Tibial artery (tissue), 4 donors: Measurements from ENCODE around the gene TEX261.

Experiments used
- DNase-seq, 2 donors: peaks; one replicate each; pipeline ENCODE4 v3.0.0-alpha.2; 2019
- H3K27ac ChIP-seq, 2 donors: fragments of 200-600 bp; sonication (generic) in 1 of 2; 1 replicate in 1 of 2; 2 replicates in 1 of 2; pipeline ENCODE4 v1.5.1; 2018 to 2019; ENCODE audit warnings: mild to moderate bottlenecking in 1 of 2
- H3K27me3 ChIP-seq, 2 donors: fragments of 200-600 bp; sonication (generic) in 1 of 2; one replicate each; pipeline versions ENCODE4 v1.5.1 to v1.6.0; 2016 to 2019
- H3K36me3 ChIP-seq, 3 donors: fragments of 200-600 bp; sonication (generic) in 2 of 3; one replicate each; pipeline ENCODE4 v1.5.1; 2016 to 2019; ENCODE audit warnings: mild to moderate bottlenecking in 2 of 3
- H3K4me1 ChIP-seq, 4 donors: fragments of 200-600 bp; sonication (generic) in 2 of 4; 1 replicate in 3 of 4; 2 replicates in 1 of 4; pipeline ENCODE4 v1.5.1; 2016 to 2019
- H3K4me3 ChIP-seq, 2 donors: fragments of 200-600 bp; sonication (generic) in 1 of 2; 1 replicate in 1 of 2; 2 replicates in 1 of 2; pipeline ENCODE4 v1.5.1; 2018 to 2019; ENCODE audit warnings: mild to moderate bottlenecking in 2 of 2
- H3K9me3 ChIP-seq, 3 donors: fragments of 200-600 bp; sonication (generic) in 1 of 3; one replicate each; pipeline ENCODE4 v1.5.1; 2016 to 2019
- CTCF ChIP-seq, 2 experiments: fragments of 200-600 bp in 1 of 2; fragments of 450-650 bp in 1 of 2; IDR thresholded peaks; one replicate each; pipeline ENCODE4 v1.5.1; 2017 to 2019; ENCODE audit warnings: antibody characterized with exemption in 2 of 2, mild to moderate bottlenecking in 1 of 2, moderate library complexity in 1 of 2
- intact Hi-C: fragments of 100-400 bp; cut with DNase I; formaldehyde crosslinking; loops from one replicate; pipeline ENCODE4 v1.15.0; 2023; ENCODE audit warnings: low total_unique reads

Gene TEX261

DNA sequence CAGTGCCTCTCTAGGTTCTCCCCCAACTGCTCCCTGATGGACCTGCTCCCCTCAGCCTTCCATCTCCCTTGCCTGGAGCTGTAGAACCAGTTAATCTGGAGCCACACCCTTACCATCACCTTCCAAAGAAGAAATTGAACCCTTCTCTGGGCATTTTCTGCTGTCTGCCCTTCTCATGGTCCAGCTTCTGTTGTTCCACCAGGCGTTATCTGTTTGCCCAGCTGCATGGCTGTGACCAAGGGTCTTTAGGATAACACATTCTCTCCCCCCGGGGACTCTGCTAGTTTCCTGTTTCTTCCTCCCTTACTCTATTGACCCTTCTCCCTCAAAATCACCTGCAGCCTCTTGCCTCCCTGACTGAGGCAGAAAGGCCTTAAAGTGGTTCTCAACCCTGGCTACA is 19.4 kb downstream of the TEX261 start:
- Histone ChIP-seq H3K36me3 (no peaks in the 10 kb centered on the region), H3K27ac (no peak overlapping the region), H3K9me3 (no peaks in the 10 kb centered on the region), H3K4me3 (no peak overlapping the region), H3K27me3 (no peaks in the 10 kb centered on the region), H3K4me1 (peaks cover 0 to 24% (median 15%) of the 10 kb centered on the region in 4 donors)
- intact Hi-C loops: no loop called here
- no peak for TF ChIP-seq CTCF (IDR thresholded peaks at IDR 0.05)
- DNase-seq: no peak

DNA sequence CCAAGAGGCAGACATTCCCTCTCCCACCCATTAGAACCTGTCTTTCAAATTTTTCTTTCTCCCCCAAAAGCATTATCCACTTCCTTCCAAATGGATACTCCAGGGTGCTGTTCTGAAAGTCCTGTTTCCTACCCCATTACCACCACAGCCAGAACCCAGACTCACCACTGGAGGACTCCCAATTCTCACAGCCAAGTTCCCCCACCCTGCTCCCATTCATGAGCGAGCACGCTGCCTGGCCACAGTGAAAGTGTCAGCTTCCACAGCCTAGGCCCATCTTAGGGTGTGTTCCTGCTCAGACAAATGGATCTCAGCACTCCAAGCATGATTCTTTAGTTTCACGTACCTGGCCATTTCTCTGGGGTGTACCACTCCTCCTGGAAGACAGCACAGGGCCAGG is 20.1 kb downstream of the TEX261 start:
- intact Hi-C loops: no loop called here
- H3K27me3 ChIP-seq: no peaks in the 10 kb centered on the region
- no peak overlapping the region for H3K27ac ChIP-seq
- no peaks in the 10 kb centered on the region for H3K36me3 ChIP-seq
- peak in 1 of 2 donors; percentile 43 for DNase-seq
- H3K9me3 ChIP-seq: no peaks in the 10 kb centered on the region
- peaks cover 0 to 22% (median 15%) of the 10 kb centered on the region in 4 donors for H3K4me1 ChIP-seq
- no peak for TF ChIP-seq CTCF (IDR thresholded peaks at IDR 0.05)
- H3K4me3 ChIP-seq: no peak overlapping the region

- no peak overlapping the region for H3K27ac ChIP-seq
- H3K9me3 ChIP-seq: no peaks in the 10 kb centered on the region
- no peaks in the 10 kb centered on the region for H3K36me3 ChIP-seq
- no peak for TF ChIP-seq CTCF (IDR thresholded peaks at IDR 0.05)
- H3K4me1 ChIP-seq: peaks cover 0 to 11% (median 5%) of the 10 kb centered on the region in 4 donors
- no peak overlapping the region for H3K4me3 ChIP-seq
- intact Hi-C loops: no loop called here
- H3K27me3 ChIP-seq: peaks cover 0 to 26% of the 10 kb centered on the region in 2 donors
- DNase-seq: no peak
These were observed 27.5 kb downstream of the TEX261 start for GRCh38 chr2:70967189-70967588.

DNA sequence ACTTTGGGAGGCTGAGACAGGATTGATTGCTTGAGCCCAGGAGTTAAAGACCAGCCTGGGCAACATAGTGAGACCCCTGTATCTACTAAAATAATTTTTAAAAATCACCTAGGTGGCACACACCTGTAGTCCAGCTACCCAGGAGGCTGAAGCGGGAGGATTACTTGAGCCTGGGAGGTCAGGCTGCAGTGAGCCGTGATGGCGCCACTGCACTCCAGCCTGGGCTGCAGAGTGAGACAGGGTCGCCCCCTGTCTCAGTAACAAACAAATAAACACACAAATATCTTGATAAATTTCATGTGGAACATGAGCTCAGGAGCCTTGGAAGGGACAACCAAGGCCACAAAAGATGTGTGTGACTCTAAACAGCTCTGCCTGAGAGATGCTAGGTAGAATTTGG is 28.0 kb downstream of the TEX261 start:
- H3K9me3 ChIP-seq: no peaks in the 10 kb centered on the region
- no peak overlapping the region for H3K27ac ChIP-seq
- no peak overlapping the region for H3K4me3 ChIP-seq
- H3K36me3 ChIP-seq: no peaks in the 10 kb centered on the region
- H3K4me1 ChIP-seq: peaks cover 0 to 11% (median 5%) of the 10 kb centered on the region in 4 donors
- intact Hi-C loops: no loop called here
- TF ChIP-seq CTCF (IDR thresholded peaks at IDR 0.05): no peak
- peaks cover 0 to 26% of the 10 kb centered on the region in 2 donors for H3K27me3 ChIP-seq
- no peak for DNase-seq

DNA sequence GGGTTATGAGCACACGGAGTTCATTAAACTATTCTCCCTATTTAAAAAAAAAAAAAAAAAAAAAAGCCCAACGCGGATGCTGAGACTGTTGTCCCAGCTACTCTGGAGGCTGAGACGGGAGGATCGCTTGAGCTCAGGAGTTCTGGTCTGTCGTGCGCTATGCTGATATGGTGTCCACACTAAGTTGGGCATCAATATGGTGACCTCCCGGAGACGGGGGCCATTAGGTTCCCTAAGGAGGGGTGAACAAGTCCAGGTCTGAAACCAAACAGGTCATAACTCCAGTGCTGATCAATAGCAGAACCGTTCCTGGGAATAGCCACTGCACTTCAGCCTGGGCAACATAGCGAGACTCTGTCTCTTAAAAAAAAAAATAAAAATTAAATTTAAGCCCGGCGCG is 29.2 kb downstream of the TEX261 start:
- Histone ChIP-seq H3K9me3 (no peaks in the 10 kb centered on the region), H3K36me3 (no peaks in the 10 kb centered on the region), H3K4me1 (peaks cover 0 to 11% (median 5%) of the 10 kb centered on the region in 4 donors), H3K4me3 (peak overlapping the region; percentile 49), H3K27me3 (peaks cover 0 to 27% of the 10 kb centered on the region in 2 donors), H3K27ac (no peak overlapping the region)
- TF ChIP-seq CTCF (IDR thresholded peaks at IDR 0.05): no peak
- DNase-seq: peak in 1 of 2 donors; percentile 53
- intact Hi-C loops: no loop called here
